Activated CD4-positive, alpha-beta T cell treated with anti-CD3 and anti-CD28 coated beads, Interleukin-2, amount 50 U/mL, for 16 hours (primary cell): ENCODE data around the gene DCAF7.

Experiments
- DNase-seq: peaks from one replicate; pipeline ENCODE4 v3.0.0-alpha.2; 2020

The DCAF7 gene

DNA sequence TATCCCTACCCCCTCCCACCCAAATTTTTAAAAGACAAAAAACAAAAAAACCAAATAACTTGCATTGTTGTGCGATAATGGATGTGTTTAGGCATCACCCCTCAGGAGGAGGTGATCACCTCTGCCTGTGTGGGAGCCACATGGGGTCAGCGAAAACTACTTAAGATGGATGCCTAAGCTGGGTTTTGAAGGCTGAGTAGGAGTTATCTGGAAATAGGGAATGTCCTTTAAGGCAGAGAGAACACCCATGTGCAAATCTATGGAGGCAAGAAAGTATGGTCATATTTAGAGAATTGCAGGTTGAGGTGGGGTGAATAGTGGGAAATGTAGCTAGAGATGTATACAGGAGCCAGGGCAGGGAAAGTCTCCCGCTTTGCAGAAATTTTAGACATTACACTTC is 44.9 kb downstream of the DCAF7 start:
- DNase-seq = no peak

- peak; percentile 48 for DNase-seq
Observed at GRCh38 chr17:63596856-63597586, 46.7 kb downstream of the DCAF7 start.

DNA sequence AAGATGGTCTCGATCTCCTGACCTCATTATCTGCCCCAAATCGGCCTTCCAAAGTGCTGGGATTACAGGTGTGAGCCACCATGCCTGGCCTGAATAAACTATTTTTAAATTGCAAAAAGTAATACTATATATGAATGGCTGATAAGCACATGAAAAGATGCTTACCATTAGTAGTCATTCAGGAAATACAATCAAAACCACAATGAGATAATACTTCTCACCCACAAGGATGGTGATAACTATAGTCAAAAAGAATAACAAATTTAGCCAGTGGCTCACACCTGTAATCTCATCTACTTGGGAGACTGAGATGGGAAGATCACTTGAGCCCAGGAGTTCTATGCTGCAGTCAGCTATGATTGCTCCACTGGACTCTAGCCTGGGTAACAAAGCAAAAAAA is 48.0 kb downstream of the DCAF7 start:
- DNase-seq = peak; percentile 42

DNA sequence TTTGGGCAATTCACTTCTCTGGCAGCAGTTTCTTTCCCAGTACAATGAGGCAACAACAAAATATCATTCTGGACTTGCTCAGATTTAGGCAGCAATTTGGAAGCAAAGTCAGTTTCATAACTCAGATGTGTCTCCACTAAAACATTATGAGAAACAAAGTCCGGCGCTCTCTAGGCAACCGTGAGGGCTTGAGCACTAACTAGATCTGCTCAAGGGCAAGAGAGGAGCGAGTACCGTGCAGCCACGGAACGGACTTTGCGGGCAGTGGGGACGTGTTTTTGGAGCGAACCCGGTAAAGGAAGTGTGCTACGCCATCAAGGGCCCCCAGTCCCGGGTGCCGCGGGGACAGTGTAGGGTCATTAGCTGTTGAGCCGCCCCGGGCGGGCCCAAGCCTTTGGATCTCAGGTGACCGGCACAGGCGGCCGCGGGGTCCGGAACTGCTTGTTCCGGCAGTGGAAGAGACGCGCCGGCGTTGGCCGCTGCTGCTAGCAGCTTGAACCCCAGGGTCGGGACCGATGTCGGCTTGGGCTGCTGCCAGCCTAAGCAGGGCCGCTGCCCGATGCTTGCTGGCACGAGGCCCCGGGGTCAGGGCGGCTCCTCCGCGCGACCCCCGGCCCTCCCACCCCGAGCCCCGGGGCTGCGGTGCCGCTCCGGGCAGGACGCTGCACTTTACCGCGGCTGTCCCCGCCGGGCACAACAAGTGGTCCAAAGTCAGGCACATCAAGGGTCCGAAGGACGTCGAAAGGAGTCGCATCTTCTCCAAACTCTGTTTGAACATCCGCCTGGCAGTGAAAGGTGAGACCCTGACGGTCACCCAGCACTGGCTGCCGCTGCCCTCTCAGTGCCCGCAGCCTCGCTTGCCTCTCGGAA is 50.5 kb downstream of the DCAF7 start, which contains the start of gene TACO1:
TSS of gene TACO1 (plus strand) at position 327 of the 870 bp plus-strand sequence. CDS start at position 516, 189 bp downstream.
- peak; percentile 83 for DNase-seq

- DNase-seq = no peak
Observed at GRCh38 chr17:63601439-63602371, 51.4 kb downstream of the DCAF7 start.

- peak; percentile 62 for DNase-seq
Observed at GRCh38 chr17:63609816-63610573, 59.7 kb downstream of the DCAF7 start.

GRCh38 chr17:63610854-63611253 is 60.6 kb downstream of the DCAF7 start:
- no peak for DNase-seq

DNA sequence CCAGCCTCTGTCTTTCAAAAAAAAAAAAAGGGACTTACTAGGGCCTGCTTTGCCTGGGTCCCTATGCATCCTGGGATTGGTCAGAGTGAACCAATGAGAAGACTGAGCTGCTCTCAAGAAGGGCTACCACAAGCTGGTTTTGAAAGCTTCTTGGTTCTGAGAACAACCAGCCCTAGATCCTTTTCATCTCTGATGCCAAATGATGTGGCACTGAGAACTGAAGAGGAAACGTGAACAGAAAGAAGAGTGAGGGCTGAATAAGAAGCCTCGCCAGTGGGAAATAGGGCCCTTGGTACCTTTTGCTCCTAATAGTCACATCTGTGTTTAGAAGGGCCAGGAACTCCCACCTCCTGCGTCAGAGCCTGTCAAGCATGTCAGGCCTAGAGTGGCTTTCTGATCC is 61.1 kb downstream of the DCAF7 start:
- DNase-seq = peak; percentile 79

DNA sequence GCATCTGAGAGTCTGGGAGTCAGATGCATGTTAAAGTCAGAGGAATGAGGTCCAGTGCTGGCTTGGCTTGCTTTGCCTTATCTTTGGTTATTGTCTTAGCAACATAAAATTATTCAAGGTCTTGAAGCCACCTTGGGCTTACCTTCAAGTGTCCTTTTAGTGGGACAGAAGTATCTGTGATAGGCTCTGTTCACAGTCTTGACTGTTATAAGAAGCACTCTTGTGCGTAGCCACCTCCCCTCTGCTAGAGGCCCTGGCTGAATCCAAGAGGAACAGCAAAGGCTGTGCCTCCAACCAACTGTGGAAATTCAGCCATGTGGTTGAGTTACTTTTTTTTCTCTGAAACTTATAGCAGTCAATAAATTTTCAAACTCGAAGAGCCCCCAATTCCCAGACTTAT is 63.4 kb downstream of the DCAF7 start:
- no peak for DNase-seq

GRCh38 chr17:63621229-63621683 is 71.0 kb downstream of the DCAF7 start:
- DNase-seq = no peak

DNA sequence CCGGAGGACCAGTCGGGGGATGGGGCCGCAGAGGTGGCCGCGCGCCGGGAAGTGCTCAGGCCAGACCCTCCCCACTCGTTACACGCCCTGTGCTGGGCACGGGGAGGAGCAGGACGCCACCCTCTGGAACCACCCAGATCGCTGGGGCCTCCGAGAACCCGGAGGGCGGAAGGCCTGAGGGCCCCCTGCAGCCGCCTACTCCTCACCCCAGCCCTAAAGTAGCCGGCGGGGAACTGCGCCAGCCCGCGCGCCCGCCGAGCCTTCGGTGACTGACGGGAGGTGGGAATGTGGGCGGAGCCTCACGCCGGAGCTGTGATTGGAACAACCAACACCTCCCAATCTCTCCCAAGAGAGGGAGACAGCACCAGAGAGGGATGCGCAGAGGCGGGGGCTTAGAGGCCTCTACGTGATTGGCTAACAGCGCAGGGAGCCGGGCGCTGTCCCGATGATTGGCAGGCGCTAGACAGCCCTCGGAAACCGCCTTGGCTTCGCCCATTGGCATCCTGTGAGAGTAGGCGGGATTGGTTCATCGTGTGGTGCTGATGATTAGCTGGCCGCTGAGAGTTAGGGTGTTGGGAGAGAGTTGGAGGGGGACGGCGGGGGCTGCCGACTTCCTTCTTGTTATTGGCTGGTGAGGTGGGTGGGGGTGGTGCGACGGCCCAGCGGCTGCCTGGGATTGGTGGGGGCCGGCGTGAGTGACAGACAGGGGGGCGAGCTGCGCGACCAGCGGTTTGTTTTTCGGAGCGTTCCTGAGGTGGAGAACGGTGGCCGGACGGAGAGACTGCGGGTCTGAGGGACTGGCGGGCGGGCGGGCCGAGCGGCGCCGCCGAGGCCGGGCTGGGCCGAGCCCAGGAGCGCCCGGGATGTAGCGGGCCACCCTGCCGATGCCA is 71.7 kb downstream of the DCAF7 start, which contains the start of gene MAP3K3:
TSS of gene MAP3K3 (plus strand) at position 734 of the 890 bp plus-strand sequence. CDS start 343 bp downstream, outside the sequence.
- peak; percentile 100 for DNase-seq

DNA sequence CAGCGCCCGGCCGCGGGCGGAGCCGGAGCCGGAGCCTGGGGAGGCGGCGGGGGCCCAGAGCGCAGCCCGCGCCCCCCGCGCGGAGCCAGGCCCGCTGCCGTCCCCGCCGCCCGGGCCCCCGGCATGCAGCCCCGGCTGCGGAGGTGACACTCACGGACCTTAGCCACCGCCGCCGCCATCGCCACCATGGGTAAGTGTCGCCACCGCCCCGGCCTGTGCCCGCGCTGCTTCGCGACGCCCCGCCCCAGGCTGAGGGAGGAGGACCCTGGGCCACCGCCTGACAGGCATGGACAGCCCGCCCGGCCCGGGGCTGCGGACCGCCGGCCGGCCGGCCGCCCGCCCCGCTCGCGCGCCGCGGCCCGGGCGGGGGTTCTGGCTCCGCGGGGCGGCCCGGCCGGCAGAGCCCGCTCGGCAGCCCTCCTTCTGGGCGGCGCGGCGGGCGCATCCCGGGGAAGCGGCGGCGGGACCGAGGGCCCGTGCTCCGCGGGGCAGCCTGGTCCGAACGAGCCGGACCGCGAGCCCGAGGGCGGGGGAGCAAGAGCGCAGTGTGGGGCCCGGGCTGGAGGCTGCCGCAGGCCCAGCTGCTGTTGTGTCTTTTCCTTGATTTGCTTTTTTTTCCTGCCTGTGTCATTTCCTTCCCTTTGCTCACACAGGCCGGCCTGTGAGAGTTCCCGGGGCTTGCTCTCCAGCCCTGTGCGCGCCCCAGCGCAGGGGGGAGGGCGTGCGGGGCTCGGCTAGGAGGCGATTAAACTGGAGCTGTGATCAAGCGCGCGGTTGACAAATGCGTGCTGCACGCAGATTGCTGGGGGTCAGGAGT is 72.5 kb downstream of the DCAF7 start:
- peak; percentile 54 for DNase-seq

GRCh38 chr17:63623786-63624530 is 73.7 kb downstream of the DCAF7 start:
- no peak for DNase-seq

DNA sequence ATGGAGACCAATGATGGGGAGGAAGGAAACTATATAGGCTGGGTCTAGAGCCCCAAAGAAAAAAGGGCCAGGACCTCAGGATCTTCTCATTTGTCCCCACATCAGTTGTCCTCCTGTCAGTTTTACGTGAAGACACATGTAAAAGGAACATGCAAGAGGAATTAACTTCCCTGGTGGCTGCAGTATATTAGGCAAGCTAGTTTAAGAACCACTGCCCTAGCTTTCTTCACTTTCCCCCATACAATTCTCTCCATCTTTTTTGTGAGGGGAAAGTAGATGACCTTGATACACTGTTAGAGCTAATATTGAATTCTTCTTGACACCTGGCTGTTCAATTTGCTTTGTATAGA is 74.2 kb downstream of the DCAF7 start:
- no peak for DNase-seq

- DNase-seq = no peak
Observed at GRCh38 chr17:63626551-63627180, 76.4 kb downstream of the DCAF7 start.

DNA sequence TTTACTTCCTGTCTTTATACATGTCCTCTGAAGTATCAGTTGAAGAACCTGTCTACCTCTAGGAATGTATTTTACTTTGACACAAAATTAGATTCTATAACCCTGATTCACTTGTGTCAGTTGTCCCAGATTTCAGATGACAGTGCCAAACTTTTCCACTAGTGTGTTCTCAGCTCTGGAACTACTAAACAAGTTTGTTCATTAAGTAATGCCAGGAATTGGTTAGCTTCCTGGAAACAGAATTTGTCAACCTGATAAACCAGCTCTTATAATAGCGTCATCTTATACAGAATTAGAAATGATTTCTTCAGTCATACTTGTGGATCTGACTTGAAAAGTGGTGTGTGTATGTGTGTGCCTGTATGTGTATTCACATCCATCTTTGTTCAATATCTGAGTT is 79.3 kb downstream of the DCAF7 start:
- no peak for DNase-seq

DNA sequence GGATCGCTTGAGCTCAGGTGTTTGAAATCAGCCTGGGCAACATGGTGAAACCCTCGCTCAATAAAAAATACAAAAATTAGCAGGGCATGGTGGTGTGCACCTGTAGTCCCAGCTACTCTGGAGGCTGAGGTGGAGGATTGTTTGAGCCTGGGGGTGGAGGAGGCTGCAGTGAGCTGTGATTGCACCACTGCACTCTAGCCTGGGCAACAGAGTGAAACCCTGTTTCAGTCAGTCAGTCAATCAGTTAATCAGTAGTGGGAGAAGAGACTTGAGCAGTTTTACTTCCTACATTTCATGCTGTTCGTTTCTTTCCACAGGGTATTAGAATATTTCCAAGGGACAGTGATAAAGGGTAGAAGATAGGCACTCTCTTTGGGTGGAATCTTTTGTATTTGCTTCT is 80.8 kb downstream of the DCAF7 start:
- no peak for DNase-seq

GRCh38 chr17:63631626-63632025 is 81.3 kb downstream of the DCAF7 start:
- DNase-seq = no peak

- DNase-seq = no peak
Observed at GRCh38 chr17:63633742-63634141, 83.5 kb downstream of the DCAF7 start.
